Measurements from ENCODE around the gene BOK.
"Not testable (repeated sequence)": the region's sequence is repeated elsewhere in the genome, so short reads cannot be mapped to it uniquely, and the experiment has no call there.

The BOK gene

DNA sequence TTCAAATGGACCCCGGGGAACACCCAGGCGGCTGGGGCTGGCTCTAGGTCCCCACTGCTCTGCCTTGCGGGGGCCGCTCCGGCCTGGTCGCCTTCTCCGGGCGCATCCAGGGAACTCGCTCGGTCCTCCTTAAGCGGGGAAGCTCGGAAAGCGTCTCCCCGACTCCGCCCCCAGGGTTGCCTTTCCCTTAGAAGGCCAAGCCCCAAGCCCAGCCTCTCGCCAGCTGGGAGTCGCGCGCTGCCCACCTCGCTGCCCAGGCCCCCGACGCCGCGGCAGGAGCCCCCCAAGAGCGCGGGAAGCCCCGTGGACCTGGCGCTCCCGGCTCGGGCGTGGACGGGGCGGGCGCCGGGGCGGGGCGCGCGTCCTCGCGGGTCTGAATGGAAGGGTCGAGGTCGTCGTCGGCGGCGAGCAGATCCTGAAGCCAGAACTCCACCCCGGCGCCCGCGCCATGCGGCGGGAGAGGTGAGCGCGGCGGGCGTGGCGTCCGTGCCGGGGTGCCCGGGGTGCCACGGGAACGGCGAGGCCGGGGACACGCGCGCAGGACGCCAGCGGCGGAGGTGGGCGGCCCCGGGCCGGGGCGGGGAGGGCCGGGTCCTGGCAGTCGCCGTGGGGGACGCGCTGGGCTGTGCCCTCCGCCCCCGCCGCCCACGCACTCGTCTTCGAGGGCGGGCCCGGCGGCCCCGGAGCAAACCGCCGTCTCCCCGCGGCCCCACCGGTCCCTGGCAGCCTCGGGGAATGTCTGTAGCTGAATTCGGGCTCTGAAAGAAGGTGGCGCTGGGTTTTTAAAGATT is at the start of gene BOK:
Gene BOK (plus strand): TSS at position 214 of the 791 bp plus-strand sequence. CDS start 739 bp downstream, outside the sequence.
- peak; percentile 80 to 84 for DNase-seq (ENCODE audit: low read depth in 1 of 2, low spot score in 1 of 2)
- TF ChIP-seq JUND (IDR thresholded peaks at IDR 0.05; ENCODE audit: low read depth), result no peak
- in situ Hi-C loops (cut with HindIII; ENCODE audit: low pct_unique_long_range_greater_than_20kb, low sequenced_read_pairs), result no loop called here

DNA sequence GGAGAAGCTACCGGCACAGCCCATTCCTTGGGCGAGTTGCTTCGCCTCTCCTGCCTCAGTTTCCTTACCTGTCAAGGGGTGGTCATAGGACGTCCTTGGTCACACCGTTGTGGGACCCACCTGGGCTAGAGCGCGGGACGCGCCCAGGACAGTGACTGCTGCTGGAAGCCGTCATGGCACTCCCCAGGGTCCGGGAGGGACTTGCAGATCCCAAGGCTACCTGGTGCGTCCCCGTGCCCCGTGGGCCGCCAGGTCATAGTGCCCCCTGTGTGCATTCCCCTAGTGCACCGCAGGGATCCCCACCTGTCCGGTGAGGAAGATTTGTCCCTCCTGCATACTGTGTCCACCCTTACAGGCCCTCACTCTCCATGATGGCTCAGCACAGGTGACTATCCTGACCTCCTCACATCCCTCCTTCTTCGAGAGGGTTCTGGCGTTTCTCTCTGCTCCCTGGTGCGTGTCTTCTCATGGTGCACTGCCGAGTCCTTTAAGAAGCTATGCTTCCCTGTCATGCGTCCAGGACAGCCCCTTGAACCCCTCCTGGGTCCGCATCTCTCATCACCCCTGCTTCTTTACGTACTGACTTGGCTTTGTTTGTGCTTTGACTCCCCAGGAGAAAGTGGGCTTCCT is 49.3 kb upstream of the BOK start:
- no peak for DNase-seq (ENCODE audit: low read depth in 1 of 2, low spot score in 1 of 2)
- TF ChIP-seq JUND (IDR thresholded peaks at IDR 0.05; ENCODE audit: low read depth), result no peak
- in situ Hi-C loops (cut with HindIII; ENCODE audit: low pct_unique_long_range_greater_than_20kb, low sequenced_read_pairs), result no loop called here

- no peak for DNase-seq (ENCODE audit: low read depth in 1 of 2, low spot score in 1 of 2)
- in situ Hi-C loops (cut with HindIII; ENCODE audit: low pct_unique_long_range_greater_than_20kb, low sequenced_read_pairs), result no loop called here
- TF ChIP-seq JUND (IDR thresholded peaks at IDR 0.05; ENCODE audit: low read depth), result no peak
Measured at GRCh38 chr2:241511091-241511741, 47.3 kb upstream of the BOK start.

DNA sequence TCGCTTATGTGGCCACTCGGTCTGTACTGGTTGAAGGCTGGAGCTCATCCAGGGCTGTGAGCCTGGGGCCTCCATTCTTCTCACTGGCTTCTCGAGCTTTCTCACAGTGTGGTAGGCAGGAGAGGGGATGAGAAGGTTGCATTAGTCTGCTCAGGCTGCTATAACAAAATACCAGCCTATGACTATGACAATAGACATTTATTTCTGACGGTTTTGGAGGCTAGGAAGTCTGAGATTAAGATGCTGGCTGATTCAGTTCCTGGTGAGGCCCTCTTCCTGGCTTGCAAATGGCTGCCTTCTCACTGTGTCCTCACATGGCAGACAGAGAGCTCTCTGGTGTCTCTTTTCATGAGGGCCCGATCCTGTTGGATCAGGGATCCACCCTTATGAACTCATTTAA is 44.0 kb upstream of the BOK start:
- DNase-seq (ENCODE audit: low read depth in 1 of 2, low spot score in 1 of 2), result no peak
- in situ Hi-C loops (cut with HindIII; ENCODE audit: low pct_unique_long_range_greater_than_20kb, low sequenced_read_pairs), result no loop called here
- TF ChIP-seq JUND (IDR thresholded peaks at IDR 0.05; ENCODE audit: low read depth), result no peak

- in situ Hi-C loops (cut with HindIII; ENCODE audit: low pct_unique_long_range_greater_than_20kb, low sequenced_read_pairs), result no loop called here
- no peak for TF ChIP-seq JUND (IDR thresholded peaks at IDR 0.05; ENCODE audit: low read depth)
- DNase-seq (ENCODE audit: low read depth in 1 of 2, low spot score in 1 of 2), result no peak
Measured at GRCh38 chr2:241514986-241515737, 43.4 kb upstream of the BOK start.

GRCh38 chr2:241516520-241516965 is 42.0 kb upstream of the BOK start:
- TF ChIP-seq JUND (IDR thresholded peaks at IDR 0.05; ENCODE audit: low read depth), result no peak
- in situ Hi-C loops (cut with HindIII; ENCODE audit: low pct_unique_long_range_greater_than_20kb, low sequenced_read_pairs), result no loop called here
- DNase-seq (ENCODE audit: low read depth in 1 of 2, low spot score in 1 of 2), result peak in 1 of 2 experiments; percentile 8

DNA sequence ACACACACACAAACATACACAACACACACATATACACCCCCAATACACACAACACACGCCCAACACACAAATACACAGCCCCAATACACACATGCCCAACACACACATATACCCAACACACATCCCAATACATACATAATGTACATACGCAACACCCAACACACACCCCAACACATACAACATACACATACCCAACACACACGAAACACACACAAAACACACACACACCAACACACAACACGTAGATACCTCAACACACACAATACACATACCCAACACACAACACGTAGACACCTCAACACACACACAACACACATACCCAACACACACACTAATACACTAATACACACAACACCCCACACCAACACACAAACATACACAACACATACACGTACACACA is 41.2 kb upstream of the BOK start:
- DNase-seq (ENCODE audit: low read depth in 1 of 2, low spot score in 1 of 2), result no peak
- no peak for TF ChIP-seq JUND (IDR thresholded peaks at IDR 0.05; ENCODE audit: low read depth)
- in situ Hi-C loops (cut with HindIII; ENCODE audit: low pct_unique_long_range_greater_than_20kb, low sequenced_read_pairs), result no loop called here

GRCh38 chr2:241519669-241520068 is 38.9 kb upstream of the BOK start:
- in situ Hi-C loops (cut with HindIII; ENCODE audit: low pct_unique_long_range_greater_than_20kb, low sequenced_read_pairs), result no loop called here
- TF ChIP-seq JUND (IDR thresholded peaks at IDR 0.05; ENCODE audit: low read depth), result no peak
- no peak for DNase-seq (ENCODE audit: low read depth in 1 of 2, low spot score in 1 of 2)

DNA sequence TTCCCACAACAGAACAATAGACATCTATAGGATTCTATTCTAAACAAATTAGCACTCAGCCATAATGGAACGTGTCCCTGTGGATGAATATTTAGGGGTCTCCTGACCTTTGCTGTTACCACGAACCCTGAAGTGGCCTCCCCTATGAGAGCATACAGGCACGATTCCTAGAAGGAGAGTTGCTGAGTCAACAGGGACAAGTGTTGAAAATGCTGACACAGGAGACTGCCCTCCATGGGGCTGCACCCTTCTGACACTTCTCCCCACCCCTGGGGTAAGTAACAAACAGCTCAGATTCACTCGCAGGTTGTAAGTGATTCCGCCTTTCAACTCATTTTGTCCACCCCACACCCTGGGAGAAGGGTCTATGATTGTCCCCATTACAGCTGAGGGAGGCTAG is 36.1 kb upstream of the BOK start:
- TF ChIP-seq JUND (IDR thresholded peaks at IDR 0.05; ENCODE audit: low read depth), result no peak
- in situ Hi-C loops (cut with HindIII; ENCODE audit: low pct_unique_long_range_greater_than_20kb, low sequenced_read_pairs), result no loop called here
- DNase-seq (ENCODE audit: low read depth in 1 of 2, low spot score in 1 of 2), result no peak

- in situ Hi-C loops (cut with HindIII; ENCODE audit: low pct_unique_long_range_greater_than_20kb, low sequenced_read_pairs); DNase-seq (ENCODE audit: low read depth in 1 of 2, low spot score in 1 of 2): not testable (repeated sequence)
Measured at GRCh38 chr2:241525818-241526780, 32.4 kb upstream of the BOK start.

DNA sequence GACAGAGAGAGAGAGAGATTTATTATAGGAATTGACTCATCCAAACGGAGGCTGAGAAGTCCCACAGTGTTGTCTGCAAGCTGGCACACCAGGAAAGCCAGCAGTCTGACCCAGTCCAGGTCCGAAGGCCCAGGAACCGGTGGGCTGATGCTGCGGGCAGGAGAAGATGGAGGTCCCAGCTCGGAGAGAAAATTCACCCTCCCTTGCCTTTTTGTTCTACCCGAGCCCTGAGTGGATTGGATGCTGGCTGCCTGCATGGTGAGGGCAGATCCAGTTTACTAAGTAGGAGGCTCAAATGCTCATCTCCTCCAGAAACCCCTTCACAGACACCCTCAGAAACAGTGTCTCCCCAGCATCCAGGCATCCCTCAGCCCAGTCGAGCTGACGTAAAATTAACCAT is 28.0 kb upstream of the BOK start:
- in situ Hi-C loops (cut with HindIII; ENCODE audit: low pct_unique_long_range_greater_than_20kb, low sequenced_read_pairs), result no loop called here
- no peak for DNase-seq (ENCODE audit: low read depth in 1 of 2, low spot score in 1 of 2)
- no peak for TF ChIP-seq JUND (IDR thresholded peaks at IDR 0.05; ENCODE audit: low read depth)

Data from T47D (cell line).